Thyroid gland (tissue), 4 donors: ENCODE measurements around the gene SDR42E2.

Experiments
- POLR2A ChIP-seq, 2 donors: fragments of 450-650 bp; IDR thresholded peaks; one replicate each; pipeline ENCODE4 v1.6.1; 2017; ENCODE audit warnings: antibody characterized with exemption in 2 of 2, mild to moderate bottlenecking in 2 of 2, moderate library complexity in 1 of 2
- TF ChIP-seq, protein P1 (sequence below), 6 experiments: fragments of 200-600 bp in 3 of 6; fragments of 450-650 bp in 3 of 6; sonication (generic) in 3 of 6; IDR thresholded peaks; one replicate each; pipeline ENCODE4 v1.5.1; 2016 to 2019; ENCODE audit warnings: antibody characterized with exemption in 6 of 6, mild to moderate bottlenecking in 2 of 6, inconsistent platforms in 1 of 6, moderate library complexity in 1 of 6

DNA sequence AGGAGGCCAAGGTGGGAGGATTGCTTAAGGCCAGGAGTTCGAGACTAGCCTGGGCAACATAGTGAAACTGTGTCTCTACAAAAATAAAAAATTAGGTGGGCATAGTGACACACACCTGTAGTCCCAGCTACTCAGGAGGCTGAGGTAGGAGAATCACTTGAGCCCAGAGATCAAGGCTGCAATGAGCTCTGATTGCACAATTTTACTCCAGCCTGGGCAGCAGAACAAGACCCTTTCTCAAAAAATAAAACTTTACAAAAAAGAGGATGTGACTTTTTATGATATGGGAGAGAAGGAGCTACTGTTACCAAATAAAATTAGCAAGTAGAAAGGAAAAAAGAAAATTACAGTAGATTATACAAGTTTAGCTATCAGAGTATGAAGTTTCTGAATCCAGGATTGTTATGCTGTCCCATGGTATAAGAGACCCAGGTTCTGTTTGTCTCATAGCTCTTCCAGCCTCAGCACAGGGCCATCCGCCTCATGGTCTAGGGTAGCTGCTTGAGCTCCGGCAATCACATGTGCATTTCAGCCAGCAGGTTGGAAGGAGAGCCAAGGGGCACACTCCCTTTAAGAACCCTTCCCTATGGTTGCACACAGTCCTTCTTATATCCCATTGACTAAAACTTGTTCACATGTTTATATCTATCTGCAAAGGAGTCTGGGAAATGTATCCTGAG, 57.2 kb downstream of the SDR42E2 start:
- TF ChIP-seq, protein P1, sequence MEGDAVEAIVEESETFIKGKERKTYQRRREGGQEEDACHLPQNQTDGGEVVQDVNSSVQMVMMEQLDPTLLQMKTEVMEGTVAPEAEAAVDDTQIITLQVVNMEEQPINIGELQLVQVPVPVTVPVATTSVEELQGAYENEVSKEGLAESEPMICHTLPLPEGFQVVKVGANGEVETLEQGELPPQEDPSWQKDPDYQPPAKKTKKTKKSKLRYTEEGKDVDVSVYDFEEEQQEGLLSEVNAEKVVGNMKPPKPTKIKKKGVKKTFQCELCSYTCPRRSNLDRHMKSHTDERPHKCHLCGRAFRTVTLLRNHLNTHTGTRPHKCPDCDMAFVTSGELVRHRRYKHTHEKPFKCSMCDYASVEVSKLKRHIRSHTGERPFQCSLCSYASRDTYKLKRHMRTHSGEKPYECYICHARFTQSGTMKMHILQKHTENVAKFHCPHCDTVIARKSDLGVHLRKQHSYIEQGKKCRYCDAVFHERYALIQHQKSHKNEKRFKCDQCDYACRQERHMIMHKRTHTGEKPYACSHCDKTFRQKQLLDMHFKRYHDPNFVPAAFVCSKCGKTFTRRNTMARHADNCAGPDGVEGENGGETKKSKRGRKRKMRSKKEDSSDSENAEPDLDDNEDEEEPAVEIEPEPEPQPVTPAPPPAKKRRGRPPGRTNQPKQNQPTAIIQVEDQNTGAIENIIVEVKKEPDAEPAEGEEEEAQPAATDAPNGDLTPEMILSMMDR (IDR thresholded peaks at IDR 0.05) = no peak
- no peak for TF ChIP-seq POLR2A (IDR thresholded peaks at IDR 0.05)
